ENCODE results near the gene KIF21A. TPM values are rescaled to one million over a fixed set of nuclear protein-coding genes. Genes with fewer than 3 reads are reported as not detected.

KIF21A gene
- total and polyA plus RNA-seq, 2 of the 13 experiments (the other 11 are each of a cell fraction or from before 2014, with no cell fraction given) = 20.6 to 39.7 TPM

- Histone ChIP-seq H3K79me2 (ENCODE audit: insufficient read depth, low read length) (no peaks in the 10 kb centered on the region), H3K4me2 (ENCODE audit: low read depth, low read length) (no peak overlapping the region), H3K27ac (ENCODE audit: extremely low read length, insufficient read depth, low read length) (no peak overlapping the region), H3K27me3 (ENCODE audit: control insufficient read depth in 1 of 2, insufficient read depth in 2 of 2, low read length in 2 of 2) (no peaks in the 10 kb centered on the region), H2AFZ (ENCODE audit: low read length) (no peak overlapping the region), H3K9ac (ENCODE audit: insufficient read depth, low read depth, low read length) (no peak overlapping the region), H3K4me3 (replicated peaks in 1 of 3; ENCODE audit: insufficient read depth in 1 of 3, low read depth in 2 of 3, low read length in 3 of 3) (no peak overlapping the region), H3K36me3 (replicated peaks in 1 of 2; ENCODE audit: control insufficient read depth in 1 of 2, insufficient read depth in 2 of 2, low read length in 2 of 2) (peaks cover 0 to 10% of the 10 kb centered on the region in 2 experiments; a peak in 1 of 5 replicates), H4K20me1 (ENCODE audit: insufficient read depth, low read length) (no peaks in the 10 kb centered on the region), H3K9me3 (ENCODE audit: low read length) (no peaks in the 10 kb centered on the region), H3K4me1 (ENCODE audit: insufficient read depth, low read length) (peaks cover 10% of the 10 kb centered on the region)
- POLR2A ChIA-PET = interaction anchor here (2.4 kb wide), 1 partner anchor 95 kb away, joined by 6 read pairs; the partner anchor contains the start of gene KIF21A
- no TSS peak for BruUV-seq (replicated peaks)
- no peak for TF ChIP-seq ZBTB42 (CRISPR knock-in tag; IDR thresholded peaks at IDR 0.05)
- TF ChIP-seq SALL2 (CRISPR knock-in tag; IDR thresholded peaks at IDR 0.05) = no peak
- TF ChIP-seq IRF2 (CRISPR knock-in tag; IDR thresholded peaks at IDR 0.05) = no peak
- no peak for TF ChIP-seq KDM5A (IDR thresholded peaks at IDR 0.05; ENCODE audit: borderline replicate concordance, low read length)
- TF ChIP-seq ZSCAN25 (CRISPR knock-in tag; IDR thresholded peaks at IDR 0.05) = no peak
- no peak for TF ChIP-seq PHF8 (CRISPR knock-in tag; IDR thresholded peaks at IDR 0.05)
- no peak for TF ChIP-seq EP300 (IDR thresholded peaks at IDR 0.05; ENCODE audit: low read depth in 2 of 2, low read length in 2 of 2)
- TF ChIP-seq EP300 (CRISPR knock-in tag; IDR thresholded peaks at IDR 0.05; ENCODE audit: borderline replicate concordance) = no peak
- TF ChIP-seq HOMEZ (CRISPR knock-in tag; IDR thresholded peaks at IDR 0.05; ENCODE audit: low read depth) = no peak
- no peak for TF ChIP-seq ZNF800 (CRISPR knock-in tag; IDR thresholded peaks at IDR 0.05)
- no peak for TF ChIP-seq XBP1 (CRISPR knock-in tag; IDR thresholded peaks at IDR 0.05)
- WGBS (ENCODE audit: low lambda C conversion rate) = 97% methylated on average over 1 of the region's 1 CpG
- ATAC-seq (no peak), FAIRE-seq (no peak), DNase-seq (ENCODE audit: low spot score) (no peak)
- in situ Hi-C loops (cut with HindIII; ENCODE audit: extremely low pct_ligation_motif_present, low pct_unique_long_range_greater_than_20kb) = no loop called here
- intact Hi-C loops (cut with micrococcal nuclease; ENCODE audit: unreplicated experiment) = no loop called here
- CTCF ChIA-PET (ENCODE audit: low intra/inter-chr PET ratio, low total read pairs) = no interaction called here
Measured at GRCh38 chr12:39348523-39348922, 94.4 kb downstream of the KIF21A start.
